Skeletal muscle satellite cell (primary cell): Measurements from ENCODE around the gene DTX1.

Experiments
- H3K27me3 ChIP-seq: 2 replicates; pipeline ENCODE4 v1.7.0; 2013; ENCODE audit warnings: low read length; ENCODE audit not compliant: control insufficient read depth, insufficient read depth
- H3K36me3 ChIP-seq: 2 replicates; pipeline ENCODE4 v1.7.0; 2013; ENCODE audit warnings: mild to moderate bottlenecking, control low read depth, low read length; ENCODE audit not compliant: insufficient read depth
- H3K4me1 ChIP-seq: 2 replicates; pipeline ENCODE4 v1.7.0; 2013; ENCODE audit warnings: low read length; ENCODE audit not compliant: control insufficient read depth, insufficient read depth
- H3K4me2 ChIP-seq: 2 replicates; pipeline ENCODE4 v1.7.0; 2013; ENCODE audit warnings: mild to moderate bottlenecking, low read length
- H3K4me3 ChIP-seq: 2 replicates; pipeline ENCODE4 v1.7.0; 2013; ENCODE audit warnings: low read length
- H3K9ac ChIP-seq: 2 replicates; pipeline ENCODE4 v1.7.0; 2013; ENCODE audit warnings: mild to moderate bottlenecking, low read depth, low read length, moderate library complexity
- H3K9me3 ChIP-seq: replicated peaks from 2 replicates; pipeline ENCODE4 v1.7.0; 2013; ENCODE audit warnings: mild to moderate bottlenecking, control low read depth, low read length

The DTX1 gene

GRCh38 chr12:113065126-113066007 lies 8.8 kb downstream of the DTX1 start:
- no peak overlapping the region for H3K9ac ChIP-seq
- no peaks in the 10 kb centered on the region for H3K4me1 ChIP-seq
- no peak overlapping the region for H3K4me3 ChIP-seq
- H3K4me2 ChIP-seq, result no peak overlapping the region
- H3K36me3 ChIP-seq, result no peaks in the 10 kb centered on the region
- no peaks in the 10 kb centered on the region for H3K9me3 ChIP-seq
- peaks cover 53% of the 10 kb centered on the region for H3K27me3 ChIP-seq

- H3K27me3 ChIP-seq, result peaks cover 57% of the 10 kb centered on the region
- H3K9ac ChIP-seq, result no peak overlapping the region
- H3K36me3 ChIP-seq, result no peaks in the 10 kb centered on the region
- H3K4me2 ChIP-seq, result no peak overlapping the region
- peaks cover 2% of the 10 kb centered on the region for H3K4me1 ChIP-seq
- no peaks in the 10 kb centered on the region for H3K9me3 ChIP-seq
- H3K4me3 ChIP-seq, result no peak overlapping the region
Observed at GRCh38 chr12:113066813-113067400, 10.4 kb downstream of the DTX1 start.

- H3K4me3 ChIP-seq, result no peak overlapping the region
- H3K4me2 ChIP-seq, result no peak overlapping the region
- H3K4me1 ChIP-seq, result peaks cover 4% of the 10 kb centered on the region
- peaks cover 52% of the 10 kb centered on the region for H3K27me3 ChIP-seq
- H3K36me3 ChIP-seq, result no peaks in the 10 kb centered on the region
- no peak overlapping the region for H3K9ac ChIP-seq
- H3K9me3 ChIP-seq, result no peaks in the 10 kb centered on the region
Observed at GRCh38 chr12:113067987-113068935, 11.7 kb downstream of the DTX1 start.

GRCh38 chr12:113069149-113069548 lies 12.6 kb downstream of the DTX1 start:
- Histone ChIP-seq H3K27me3 (peaks cover 48% of the 10 kb centered on the region), H3K9ac (no peak overlapping the region), H3K9me3 (no peaks in the 10 kb centered on the region), H3K36me3 (no peaks in the 10 kb centered on the region), H3K4me3 (no peak overlapping the region), H3K4me2 (no peak overlapping the region), H3K4me1 (peaks cover 4% of the 10 kb centered on the region)

- Histone ChIP-seq H3K4me3 (no peak overlapping the region), H3K27me3 (peaks cover 47% of the 10 kb centered on the region), H3K9ac (no peak overlapping the region), H3K36me3 (no peaks in the 10 kb centered on the region), H3K4me2 (no peak overlapping the region), H3K4me1 (peaks cover 4% of the 10 kb centered on the region), H3K9me3 (no peaks in the 10 kb centered on the region)
Observed at GRCh38 chr12:113069751-113070116, 13.2 kb downstream of the DTX1 start.

- H3K4me1 ChIP-seq, result peaks cover 4% of the 10 kb centered on the region
- no peak overlapping the region for H3K4me2 ChIP-seq
- H3K36me3 ChIP-seq, result no peaks in the 10 kb centered on the region
- no peaks in the 10 kb centered on the region for H3K9me3 ChIP-seq
- no peak overlapping the region for H3K9ac ChIP-seq
- no peak overlapping the region for H3K4me3 ChIP-seq
- H3K27me3 ChIP-seq, result peaks cover 44% of the 10 kb centered on the region
Observed at GRCh38 chr12:113070117-113070906, 13.8 kb downstream of the DTX1 start.

- Histone ChIP-seq H3K36me3 (no peaks in the 10 kb centered on the region), H3K9me3 (no peaks in the 10 kb centered on the region), H3K4me1 (peaks cover 4% of the 10 kb centered on the region), H3K4me2 (no peak overlapping the region), H3K4me3 (no peak overlapping the region), H3K9ac (no peak overlapping the region), H3K27me3 (peaks cover 44% of the 10 kb centered on the region)
Observed at GRCh38 chr12:113071135-113072112, 14.9 kb downstream of the DTX1 start.

- no peaks in the 10 kb centered on the region for H3K36me3 ChIP-seq
- H3K4me1 ChIP-seq, result peaks cover 4% of the 10 kb centered on the region
- no peak overlapping the region for H3K9ac ChIP-seq
- H3K4me3 ChIP-seq, result no peak overlapping the region
- peaks cover 42% of the 10 kb centered on the region for H3K27me3 ChIP-seq
- H3K9me3 ChIP-seq, result no peaks in the 10 kb centered on the region
- no peak overlapping the region for H3K4me2 ChIP-seq
Observed at GRCh38 chr12:113072136-113072535, 15.6 kb downstream of the DTX1 start.

- no peak overlapping the region for H3K9ac ChIP-seq
- no peak overlapping the region for H3K4me3 ChIP-seq
- no peak overlapping the region for H3K4me2 ChIP-seq
- no peaks in the 10 kb centered on the region for H3K36me3 ChIP-seq
- no peaks in the 10 kb centered on the region for H3K9me3 ChIP-seq
- H3K27me3 ChIP-seq, result peaks cover 47% of the 10 kb centered on the region
- peaks cover 4% of the 10 kb centered on the region for H3K4me1 ChIP-seq
Observed at GRCh38 chr12:113073586-113073985, 17.1 kb downstream of the DTX1 start.

- Histone ChIP-seq H3K9ac (no peak overlapping the region), H3K4me3 (no peak overlapping the region), H3K4me1 (peaks cover 4% of the 10 kb centered on the region), H3K9me3 (no peaks in the 10 kb centered on the region), H3K4me2 (no peak overlapping the region), H3K36me3 (no peaks in the 10 kb centered on the region), H3K27me3 (peaks cover 55% of the 10 kb centered on the region)
Observed at GRCh38 chr12:113075137-113075683, 18.7 kb downstream of the DTX1 start.
